T follicular helper cell (primary cell): ENCODE measurements around the gene GAK.

Experiments
- DNase-seq: peaks from one replicate; pipeline ENCODE4 v3.0.0-alpha.2; 2020; ENCODE audit warnings: low read depth

The GAK gene

DNA sequence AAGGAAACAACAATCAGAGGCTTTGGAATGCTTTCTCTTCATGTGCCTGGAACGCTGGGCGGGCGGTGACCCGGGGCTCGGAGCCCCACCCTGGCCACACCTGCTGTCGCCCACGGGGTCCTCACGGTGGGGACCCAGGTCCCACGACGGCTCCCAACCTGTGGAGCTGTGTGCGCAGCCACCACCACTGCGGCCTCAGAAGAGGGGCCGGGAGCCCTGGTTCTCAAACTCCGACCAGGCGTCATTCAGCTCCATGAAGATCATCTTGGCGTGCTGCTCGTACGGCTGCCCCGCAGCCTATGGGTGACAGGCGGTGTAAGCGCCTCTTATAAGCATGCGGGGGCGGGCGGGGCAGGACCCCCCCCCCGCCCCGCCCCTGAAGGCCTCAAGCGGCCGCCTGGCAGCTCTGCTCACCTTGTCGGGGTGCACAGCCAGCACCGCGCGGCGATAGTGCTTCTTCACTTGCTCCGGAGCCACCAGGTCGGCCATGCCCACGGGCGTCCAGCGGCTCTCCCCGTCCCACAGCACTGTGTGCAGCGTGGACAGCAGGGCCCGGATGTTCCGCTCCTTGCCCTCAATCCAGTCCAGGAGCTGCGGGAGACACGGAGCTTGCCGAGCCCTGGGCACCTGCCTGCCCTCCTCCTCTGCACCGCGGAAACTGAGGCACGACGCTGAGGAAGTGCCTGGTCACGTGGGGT is 82.5 kb downstream of the GAK start:
- DNase-seq = no peak

DNA sequence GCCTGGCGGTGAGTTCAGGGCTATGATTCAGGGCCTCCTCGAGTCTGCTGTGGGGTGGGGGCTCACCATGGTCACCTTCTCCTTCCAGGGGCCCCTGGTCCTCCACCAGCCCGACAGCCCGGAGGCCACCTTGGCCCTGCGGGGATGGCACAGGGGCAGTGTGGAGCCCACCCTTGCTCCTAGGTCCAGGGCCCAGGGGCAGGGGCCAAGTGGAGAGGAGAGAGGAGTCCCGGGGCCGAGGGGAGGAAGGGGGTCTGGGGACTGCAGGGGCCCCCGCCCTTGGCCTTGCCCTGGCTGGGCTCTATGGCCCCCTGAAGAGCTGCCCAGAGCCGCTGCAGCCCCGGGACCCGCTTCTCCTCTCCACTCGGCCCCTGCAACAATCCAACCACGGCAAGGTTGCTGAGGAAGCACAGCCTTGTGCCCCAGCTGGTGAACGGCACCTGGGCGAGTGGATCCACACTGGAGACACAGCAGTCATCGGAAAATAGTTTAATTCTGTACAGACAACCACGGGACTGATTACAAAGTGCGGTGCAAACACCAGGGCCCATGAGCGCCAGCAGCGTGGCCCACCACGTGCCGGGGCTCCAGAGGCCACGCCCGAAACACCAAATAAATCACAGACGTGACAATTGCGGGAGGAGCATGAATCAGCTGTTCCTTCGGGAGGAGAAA is 83.2 kb downstream of the GAK start:
- DNase-seq = no peak

DNA sequence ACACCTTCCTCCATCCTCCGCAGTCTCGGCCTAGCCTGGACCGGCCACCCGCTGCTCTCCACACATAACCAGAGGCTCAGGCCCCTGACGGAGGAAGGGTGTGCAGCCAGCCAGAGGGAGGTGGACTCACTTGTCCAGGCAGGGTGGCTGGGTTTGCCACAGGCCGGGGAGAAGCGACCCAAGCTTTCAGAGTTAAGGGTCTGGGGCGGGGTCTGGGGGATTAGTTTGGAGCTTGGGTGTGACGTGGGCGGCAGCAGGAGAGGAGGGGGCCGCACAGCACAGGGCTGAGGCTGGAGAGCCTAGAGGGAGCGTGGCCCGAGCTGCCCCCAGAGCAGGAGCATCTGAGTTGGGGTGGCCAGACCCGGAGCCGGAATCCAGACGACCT is 83.8 kb downstream of the GAK start:
- no peak for DNase-seq

DNA sequence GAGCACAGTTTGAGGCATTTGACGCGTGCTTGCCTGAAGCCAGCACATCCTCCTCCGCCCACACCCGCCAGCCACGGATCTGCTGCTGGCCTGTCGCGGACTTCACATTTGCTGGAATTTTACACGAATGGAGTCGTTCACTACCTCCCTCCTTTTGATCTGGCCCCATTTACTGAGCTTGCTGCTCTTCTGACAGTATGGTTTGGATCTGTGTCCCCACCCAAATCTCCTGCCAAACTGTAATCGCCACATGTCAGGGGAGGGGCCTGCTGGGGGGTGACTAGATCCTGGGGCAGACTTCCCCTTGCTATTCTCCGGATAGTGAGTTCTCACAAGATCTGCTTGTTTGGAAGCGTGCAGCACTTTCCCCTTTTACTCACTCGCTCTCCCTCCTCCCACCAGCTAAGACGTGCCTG is 86.3 kb downstream of the GAK start:
- no peak for DNase-seq

DNA sequence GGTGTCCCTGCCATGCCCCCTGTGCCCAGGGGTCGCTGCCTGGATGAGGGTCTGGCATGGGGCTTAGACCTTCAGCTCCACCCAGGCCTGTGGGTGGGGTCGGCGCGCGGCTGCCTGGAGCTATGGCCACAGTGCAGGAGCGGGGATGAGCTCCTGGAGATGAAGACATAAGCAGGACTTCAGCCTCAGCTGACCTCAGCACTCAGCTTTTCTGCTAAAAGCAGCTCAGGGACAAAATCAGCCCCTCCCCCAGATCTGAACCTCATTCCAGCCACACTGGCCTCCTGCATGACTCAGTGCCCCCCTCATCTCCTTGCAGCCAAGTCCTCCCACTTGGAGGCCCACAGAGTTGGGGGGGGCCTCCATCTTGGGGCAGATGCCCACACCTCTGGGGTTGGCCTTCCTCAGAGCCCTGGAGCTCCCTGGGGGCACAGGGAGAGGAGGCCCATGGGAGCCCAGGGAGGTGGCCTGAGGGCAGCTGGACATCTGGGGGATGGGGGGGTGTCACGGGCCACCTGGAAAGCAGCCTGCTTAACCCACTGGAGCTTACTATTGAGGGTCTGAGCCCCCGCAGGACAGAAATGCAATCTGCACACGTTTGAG is 86.8 kb downstream of the GAK start:
- DNase-seq = no peak

DNA sequence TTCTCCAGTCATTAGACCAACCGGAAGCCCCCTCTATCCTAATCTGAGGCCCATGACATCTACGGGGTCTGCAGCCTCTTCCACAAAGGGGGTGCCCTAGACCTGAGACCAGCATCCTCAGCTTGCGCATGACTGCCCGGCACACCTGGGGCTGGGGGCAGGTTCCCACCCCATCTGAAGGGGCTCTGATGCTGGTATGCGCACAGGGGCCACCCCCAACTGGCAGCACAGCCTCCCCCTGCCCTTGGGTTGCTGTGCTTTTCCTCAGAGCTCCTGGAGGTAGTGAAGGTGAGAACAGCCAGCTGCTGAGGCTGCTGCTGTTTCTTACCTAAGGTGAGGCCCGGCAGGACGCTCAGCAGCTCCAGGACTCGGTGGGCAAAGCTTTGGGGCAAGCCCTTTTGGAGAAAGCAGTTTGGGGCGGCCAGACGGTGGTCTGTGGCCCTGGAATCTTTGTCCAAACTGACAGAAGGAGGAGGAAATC is 87.3 kb downstream of the GAK start:
- DNase-seq = no peak

DNA sequence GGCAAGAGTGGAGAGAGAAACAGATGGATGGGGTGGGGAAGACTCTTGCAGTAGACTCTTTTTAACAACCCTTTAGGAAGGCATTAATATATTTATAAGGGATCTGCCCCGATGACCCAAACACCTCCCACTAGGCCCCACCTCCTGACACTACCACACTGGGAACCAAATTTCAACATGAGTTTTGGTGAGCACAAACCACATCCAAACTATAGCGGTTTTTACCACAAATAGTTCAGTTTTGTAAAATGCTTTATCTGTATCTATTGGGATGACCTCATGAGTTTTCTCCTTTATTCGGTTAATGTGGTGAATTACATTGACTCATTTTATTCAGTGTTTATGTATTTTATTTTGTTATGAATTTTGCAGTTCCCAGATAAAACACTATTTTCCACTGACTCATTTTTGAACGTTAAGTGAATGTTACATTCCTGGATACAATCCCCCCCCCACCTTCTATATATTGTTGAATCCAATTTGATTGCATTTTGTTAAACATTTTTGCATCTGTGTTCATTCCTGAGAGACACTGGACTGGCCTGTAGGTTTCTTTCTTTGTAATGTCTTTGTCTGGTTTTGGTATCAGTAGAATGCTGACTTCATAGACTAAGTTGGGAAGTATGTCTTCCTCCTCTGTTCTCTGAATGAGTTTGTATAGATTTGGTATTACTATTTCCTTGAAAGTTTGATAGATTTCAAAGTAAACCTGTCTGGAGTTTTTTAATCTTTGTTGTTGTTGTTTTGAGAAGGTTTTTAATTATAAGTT is 92.3 kb downstream of the GAK start:
- DNase-seq = no peak

DNA sequence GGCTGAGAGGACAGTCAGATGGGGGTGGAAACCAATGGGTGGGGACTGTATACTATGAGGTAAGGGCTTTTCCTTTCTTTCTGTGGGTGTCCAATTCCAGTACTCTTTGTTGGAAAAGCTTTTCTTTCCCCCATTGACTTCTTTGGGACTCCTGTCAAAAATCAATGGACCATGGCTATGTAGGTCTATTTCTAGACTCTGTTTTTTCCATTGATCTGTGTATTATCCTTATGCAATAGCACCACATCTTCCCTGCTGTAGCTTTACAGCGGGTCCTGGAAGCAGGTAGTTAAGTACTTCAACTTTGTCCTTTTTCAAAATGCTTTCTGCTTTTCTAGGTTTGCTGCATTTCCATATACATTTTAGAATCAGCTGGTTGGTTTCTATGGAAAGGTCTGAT is 94.3 kb downstream of the GAK start:
- DNase-seq = no peak

DNA sequence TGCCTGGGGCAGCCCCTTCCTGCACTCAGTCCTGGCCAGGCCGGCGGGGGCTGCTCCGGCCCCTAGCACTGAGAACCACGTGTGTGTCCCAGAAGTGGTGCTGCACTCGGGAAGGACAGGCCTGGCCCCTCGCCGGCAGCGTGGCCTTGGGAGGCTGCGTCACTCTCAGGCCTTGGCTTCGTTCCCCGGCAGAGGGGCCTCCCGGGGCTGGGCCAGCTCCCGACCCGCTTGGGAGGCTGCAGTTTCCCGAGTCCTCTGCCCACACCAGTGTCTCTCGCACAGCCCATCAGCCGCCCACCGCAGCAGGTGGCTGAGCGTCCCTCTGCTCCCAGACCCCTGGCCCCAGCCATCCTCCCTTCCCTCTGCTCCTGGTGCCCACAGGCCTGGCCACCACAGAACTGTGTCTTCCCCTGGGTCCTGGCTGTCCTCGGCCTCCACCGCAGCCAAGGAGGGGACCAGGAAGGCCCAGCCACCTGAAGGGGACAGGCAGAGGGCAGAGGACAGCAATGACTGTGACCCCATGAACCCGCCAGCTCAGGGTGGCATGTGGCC is 95.3 kb downstream of the GAK start:
- no peak for DNase-seq

DNA sequence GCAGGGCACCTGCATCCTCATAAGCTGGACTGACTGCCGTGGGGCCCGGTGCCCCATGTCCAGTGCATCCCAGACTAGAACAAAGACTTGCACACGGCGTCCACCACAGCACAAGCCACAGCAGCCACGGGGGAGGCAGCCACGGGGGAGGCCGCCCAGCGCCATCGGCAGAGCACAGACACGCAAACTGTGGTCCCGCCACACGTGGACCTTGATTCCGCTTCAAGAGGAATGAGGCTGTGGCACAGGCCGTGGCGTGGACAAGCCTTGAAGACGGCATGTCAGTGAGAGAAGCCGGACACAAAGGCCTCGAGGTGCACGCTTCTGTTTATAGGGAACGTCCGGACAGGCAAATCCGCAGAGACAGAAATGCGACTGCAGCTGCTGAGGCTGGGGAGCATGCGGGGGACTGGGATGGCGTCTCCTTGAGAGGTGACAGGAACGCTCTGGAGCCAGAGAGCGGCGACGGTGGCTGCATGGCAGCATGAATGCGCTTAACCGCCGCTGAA is 96.1 kb downstream of the GAK start:
- no peak for DNase-seq

DNA sequence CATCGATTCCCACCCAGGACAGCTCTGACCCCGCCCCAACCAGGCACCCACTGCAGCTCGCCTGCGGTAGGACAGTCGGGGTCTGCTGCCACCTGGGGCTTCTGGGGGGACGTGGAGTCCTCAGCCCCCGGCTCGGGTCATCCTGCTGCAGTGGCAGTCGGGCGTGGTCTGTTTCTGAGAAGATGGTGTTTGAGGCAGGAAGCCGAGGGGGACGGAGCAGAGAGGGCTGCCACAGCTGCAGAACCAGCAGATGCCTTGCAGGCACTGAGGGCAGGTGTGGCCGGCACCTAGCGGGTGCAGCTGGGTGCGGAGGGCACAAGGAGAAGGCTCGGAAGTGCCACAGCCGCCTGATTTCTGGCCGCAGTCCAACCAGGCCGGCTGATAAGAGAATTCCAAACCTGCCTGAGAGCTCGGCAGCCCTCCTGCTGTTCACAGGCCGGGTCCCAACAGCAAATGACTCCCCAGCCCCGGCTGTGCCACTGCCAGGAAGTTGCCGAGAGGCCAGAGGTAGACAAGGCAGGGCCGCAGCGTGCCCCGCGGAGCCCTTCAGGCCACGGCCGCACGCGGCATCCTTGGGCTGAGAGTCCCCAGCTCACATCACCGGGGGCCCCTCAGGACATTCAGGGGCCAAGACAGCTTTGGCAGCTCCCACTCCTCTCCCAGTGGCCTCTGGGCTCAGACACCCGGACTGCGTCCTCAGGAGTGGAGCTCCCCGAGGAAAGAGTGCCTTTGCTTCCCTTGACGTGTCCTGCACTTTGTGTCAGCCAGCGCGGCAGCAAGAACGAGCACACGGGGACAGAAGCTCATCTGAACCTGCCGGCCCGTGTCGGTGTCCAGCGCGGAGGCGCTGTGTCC is 96.7 kb downstream of the GAK start:
- no peak for DNase-seq

DNA sequence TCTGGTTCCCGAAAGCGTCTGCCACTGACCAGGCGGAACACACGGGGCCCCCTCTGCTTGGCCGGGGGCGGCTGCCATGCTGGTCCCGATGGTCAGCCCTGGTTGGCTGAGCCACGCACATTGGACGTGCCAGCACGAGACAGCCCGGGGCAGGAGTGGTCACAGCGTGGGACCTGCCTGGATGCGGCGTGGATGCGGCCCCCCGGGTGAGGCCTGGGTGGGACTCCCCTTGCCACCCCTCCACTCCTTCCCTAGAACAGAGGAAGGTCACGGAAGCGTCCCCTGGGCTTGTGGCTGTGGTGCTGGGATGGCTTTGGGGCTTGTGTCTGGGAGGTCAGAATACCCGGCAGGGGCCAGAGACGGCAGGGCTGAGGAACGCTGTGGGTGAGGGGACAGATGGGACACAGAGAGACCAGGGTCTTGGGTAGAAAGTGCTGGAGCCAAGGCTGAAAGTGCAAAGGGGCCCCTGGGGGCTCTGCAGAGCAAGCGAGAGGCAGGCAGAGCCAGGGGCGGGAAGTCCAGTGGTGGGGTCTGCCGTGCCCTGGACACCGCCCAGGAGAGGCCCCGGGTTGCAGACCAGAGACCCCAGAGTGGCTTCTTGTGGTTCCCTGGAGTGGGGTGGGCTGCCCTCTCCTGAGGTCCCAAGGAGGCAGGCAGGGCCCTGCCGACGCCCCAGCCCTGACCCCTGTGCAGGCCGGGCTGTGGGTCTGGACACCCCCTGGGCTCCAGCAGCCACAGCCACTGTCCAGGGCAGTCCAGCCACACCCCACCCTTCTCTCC is 97.6 kb downstream of the GAK start:
- DNase-seq = no peak

DNA sequence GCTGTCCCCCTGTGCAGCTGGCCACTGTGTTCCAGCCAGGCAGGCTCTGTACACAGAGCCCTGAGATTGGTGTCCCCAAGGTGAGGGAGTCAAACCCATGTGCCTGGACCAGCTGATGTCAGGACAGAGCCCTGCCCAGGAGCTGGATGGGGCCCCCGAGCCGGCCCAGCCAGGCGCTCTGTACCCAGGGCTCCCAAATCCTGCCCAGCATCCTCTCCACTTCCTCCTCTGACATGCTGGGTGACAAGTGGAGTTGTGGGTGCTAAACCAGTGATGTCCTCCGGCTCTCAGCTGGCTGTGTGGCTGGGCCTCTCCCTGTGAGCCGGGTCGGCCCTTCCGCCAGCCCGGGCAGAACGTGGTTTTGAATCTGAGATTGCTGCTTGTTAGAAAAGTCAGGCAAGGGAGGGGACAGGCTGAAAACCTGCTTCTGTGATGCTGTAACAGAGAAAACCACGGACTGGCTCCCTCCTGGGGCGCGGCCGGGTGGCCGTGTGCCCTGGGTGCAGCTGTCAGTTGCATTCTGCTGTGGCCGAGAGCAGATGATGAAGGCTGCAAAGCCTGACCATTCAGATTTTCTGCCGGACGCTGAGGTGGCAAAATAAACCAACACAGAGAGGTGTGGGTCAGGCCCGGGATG is 98.3 kb downstream of the GAK start:
- no peak for DNase-seq

DNA sequence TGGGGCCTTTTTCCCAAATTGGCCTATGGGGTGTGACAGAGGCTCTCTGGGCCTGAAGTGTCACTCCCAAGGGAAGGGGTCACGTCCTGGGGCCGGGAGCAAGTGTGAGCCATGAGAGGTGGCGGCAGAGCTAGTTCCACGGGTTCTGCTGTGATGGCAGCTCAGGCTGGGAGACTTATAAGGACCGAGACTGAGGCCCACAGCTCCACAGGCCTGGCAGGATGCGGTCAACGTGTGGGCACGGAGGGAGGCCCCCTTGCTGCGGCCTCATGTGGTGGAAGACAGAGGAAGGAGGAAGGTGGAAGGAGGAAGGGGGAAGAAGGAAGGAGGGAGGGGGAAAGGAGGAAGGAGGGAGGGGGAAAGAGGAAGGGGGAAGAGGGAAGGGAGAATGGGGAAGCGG is 99.0 kb downstream of the GAK start:
- DNase-seq = no peak

DNA sequence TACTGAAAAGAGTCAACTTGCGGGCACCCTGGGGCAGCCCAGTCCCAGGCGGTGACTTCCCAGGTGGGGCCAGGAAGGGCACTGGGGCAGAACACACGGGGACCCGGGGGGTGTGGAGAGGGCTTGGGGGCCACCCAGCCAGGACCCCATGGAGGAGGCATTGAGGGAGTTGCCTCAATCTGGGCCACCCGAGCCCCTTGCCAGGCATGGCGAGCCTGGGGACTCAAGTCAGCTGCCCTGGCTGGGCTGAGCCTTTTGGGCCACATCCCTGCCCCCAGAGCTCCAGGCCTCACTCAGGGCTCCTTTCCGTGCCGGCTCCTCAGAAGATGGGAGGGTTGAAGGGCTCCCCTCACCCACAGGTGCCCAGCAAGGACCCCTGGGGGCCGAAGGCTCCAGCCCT is 99.6 kb downstream of the GAK start:
- no peak for DNase-seq

DNA sequence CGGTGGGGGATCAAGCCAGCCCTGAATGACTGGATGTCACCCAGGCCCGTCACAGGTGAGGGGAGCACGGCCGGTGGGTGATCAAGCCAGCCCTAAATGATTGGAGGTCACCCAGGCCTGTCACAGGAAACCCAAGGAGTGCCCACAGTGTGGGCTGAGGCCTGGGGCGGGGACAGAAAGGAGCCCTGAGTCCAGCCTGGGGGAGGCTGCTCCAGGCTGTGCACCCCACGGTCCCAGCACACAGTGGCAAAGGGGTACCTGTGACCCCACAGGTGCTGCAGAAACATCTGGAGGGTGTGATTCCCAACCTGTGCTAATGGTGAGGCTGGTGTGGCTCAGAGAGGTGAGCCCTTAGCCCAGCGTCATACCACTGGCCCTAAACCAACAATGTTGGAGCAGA is 100.0 kb downstream of the GAK start:
- no peak for DNase-seq

DNA sequence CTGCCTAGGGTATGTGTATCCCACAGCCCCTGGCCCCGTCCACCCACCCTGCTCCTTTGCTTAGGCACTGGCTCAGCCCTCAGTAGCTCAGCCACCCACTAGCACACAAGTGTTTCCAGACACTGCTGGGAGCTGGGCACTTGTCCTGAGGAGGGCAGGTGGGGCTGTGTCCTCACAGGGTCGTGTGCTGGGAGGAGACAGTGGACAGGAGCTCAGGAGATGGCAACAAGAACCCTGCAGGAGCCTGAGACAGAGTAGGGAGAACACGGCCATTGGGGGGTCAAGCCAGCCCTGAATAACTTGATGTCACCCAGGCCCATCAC is 100.7 kb downstream of the GAK start:
- DNase-seq = no peak

DNA sequence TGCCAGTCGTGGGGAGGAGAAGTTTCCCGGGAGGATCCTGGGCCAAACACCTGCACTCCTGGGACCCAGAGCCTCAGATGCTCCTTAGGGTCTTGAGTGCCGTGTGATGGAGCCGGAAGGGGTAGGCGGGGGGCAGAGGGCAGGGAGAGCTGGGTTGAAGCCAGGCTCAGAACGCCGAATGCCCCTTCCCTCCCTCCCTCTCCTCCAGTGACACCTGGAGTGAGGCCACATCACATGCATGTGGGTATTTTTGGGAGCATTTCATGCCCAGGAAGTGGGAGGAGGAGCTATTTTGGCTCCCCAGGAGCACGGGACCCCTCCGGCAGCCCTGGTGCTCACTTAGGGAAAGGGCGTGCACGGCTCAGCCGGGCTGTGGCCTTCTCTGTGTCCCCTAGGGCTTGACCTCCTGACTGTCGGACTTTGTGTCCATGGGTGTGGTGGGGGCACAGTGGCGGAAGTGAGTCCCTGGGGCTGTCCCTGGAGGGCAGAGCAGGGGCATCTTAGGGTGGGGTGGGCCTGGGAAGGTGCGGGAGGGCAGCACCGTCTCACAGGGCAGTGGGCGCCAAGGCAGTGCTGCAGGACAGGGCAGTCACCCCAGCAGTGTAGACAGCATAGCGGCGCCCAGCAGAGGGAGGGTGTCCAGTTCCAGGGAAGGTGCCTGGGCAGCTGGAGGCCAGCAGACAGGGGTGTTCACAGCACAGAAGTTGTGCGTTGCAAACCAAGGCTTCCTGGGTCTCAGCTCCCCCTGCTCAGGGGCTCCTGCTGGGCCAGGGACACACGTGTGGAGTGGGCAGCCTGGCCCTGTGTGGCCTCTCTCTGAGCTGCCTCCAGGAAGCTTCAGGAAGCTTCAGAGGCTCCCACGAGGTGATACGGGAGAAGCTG is 101.3 kb downstream of the GAK start:
- DNase-seq = no peak
